NCI-H1105 treated with DMSO at 0.1 percent for 48 hours (cell line): ENCODE results near the gene THAP11.
"Not testable (repeated sequence)": the region's sequence is repeated elsewhere in the genome, so short reads cannot be mapped to it uniquely, and the experiment has no call there.

ENCODE experiments used
- DNase-seq: peaks from one replicate; lab custom pipeline; 2025; lab: John Stamatoyannopoulos, UW

THAP11 gene

GRCh38 chr16:67837190-67837589 lies 4.9 kb upstream of the THAP11 start:
- not testable (repeated sequence) for DNase-seq

GRCh38 chr16:67837811-67838210 lies 4.3 kb upstream of the THAP11 start:
- no peak for DNase-seq

GRCh38 chr16:67841198-67841815 lies 813 bp upstream of the THAP11 start:
- DNase-seq: no peak

- peak; percentile 34 for DNase-seq
Measured at GRCh38 chr16:67842509-67843342, 606 bp downstream of the THAP11 start.

GRCh38 chr16:67843343-67843765 lies 1.2 kb downstream of the THAP11 start:
- DNase-seq: no peak

- no peak for DNase-seq
Measured at GRCh38 chr16:67844497-67844896, 2.4 kb downstream of the THAP11 start.

- DNase-seq: no peak
Measured at GRCh38 chr16:67845291-67846062, 3.4 kb downstream of the THAP11 start.

GRCh38 chr16:67846063-67846319 lies 3.9 kb downstream of the THAP11 start:
- DNase-seq: no peak

GRCh38 chr16:67846320-67847063 lies 4.4 kb downstream of the THAP11 start, which contains the start of gene NUTF2:
TSS of gene NUTF2 (plus strand) at chr16:67846933. CDS start at chr16:67865131, 18,198 bp downstream.
- DNase-seq: peak; percentile 88

- DNase-seq: no peak
Measured at GRCh38 chr16:67847064-67847861, 5.1 kb downstream of the THAP11 start, which contains the start of gene CENPT. TSS of gene CENPT (minus strand) at chr16:67847693. CDS start at chr16:67833859, 13,834 bp downstream.

- DNase-seq: no peak
Measured at GRCh38 chr16:67848118-67848517, 6.0 kb downstream of the THAP11 start.

- DNase-seq: no peak
Measured at GRCh38 chr16:67853670-67854069, 11.6 kb downstream of the THAP11 start.

- no peak for DNase-seq
Measured at GRCh38 chr16:67855789-67856188, 13.7 kb downstream of the THAP11 start.

- DNase-seq: no peak
Measured at GRCh38 chr16:67856927-67857546, 14.9 kb downstream of the THAP11 start.

GRCh38 chr16:67857547-67858233 lies 15.6 kb downstream of the THAP11 start:
- DNase-seq: no peak

GRCh38 chr16:67858500-67858899 lies 16.4 kb downstream of the THAP11 start:
- no peak for DNase-seq

- no peak for DNase-seq
Measured at GRCh38 chr16:67860589-67861398, 18.7 kb downstream of the THAP11 start.

GRCh38 chr16:67861877-67862276 lies 19.8 kb downstream of the THAP11 start:
- no peak for DNase-seq
